HG02623 (cell line): ENCODE measurements around the gene FAM20C.
"Not testable (repeated sequence)": the region's sequence is repeated elsewhere in the genome, so short reads cannot be mapped to it uniquely, and the experiment has no call there.

Experiments used
- ATAC-seq: cut with Tn5 transposase; IDR thresholded peaks from one replicate; pipeline ENCODE4 v1.9.1; 2021; ENCODE audit warnings: moderate library complexity; ENCODE audit not compliant: unreplicated experiment

FAM20C gene

GRCh38 chr7:190196-190595 is 2.2 kb upstream of the FAM20C start:
- no peak for ATAC-seq

GRCh38 chr7:191105-191980 is 1.0 kb upstream of the FAM20C start:
- no peak for ATAC-seq

- no peak for ATAC-seq
Measured at GRCh38 chr7:192701-193480, 520 bp downstream of the FAM20C start.

- no peak for ATAC-seq
Measured at GRCh38 chr7:193481-194251, 1.3 kb downstream of the FAM20C start.

GRCh38 chr7:194252-195009 is 2.1 kb downstream of the FAM20C start:
- no peak for ATAC-seq

- ATAC-seq = no peak
Measured at GRCh38 chr7:195010-195829, 2.8 kb downstream of the FAM20C start.

- ATAC-seq = no peak
Measured at GRCh38 chr7:195830-196128, 3.4 kb downstream of the FAM20C start.

- no peak for ATAC-seq
Measured at GRCh38 chr7:196283-196682, 3.9 kb downstream of the FAM20C start.

- no peak for ATAC-seq
Measured at GRCh38 chr7:196778-197321, 4.5 kb downstream of the FAM20C start.

- ATAC-seq = no peak
Measured at GRCh38 chr7:197413-198335, 5.3 kb downstream of the FAM20C start.

GRCh38 chr7:199483-200249 is 7.3 kb downstream of the FAM20C start:
- no peak for ATAC-seq

GRCh38 chr7:200290-200689 is 7.9 kb downstream of the FAM20C start:
- no peak for ATAC-seq

- ATAC-seq = no peak
Measured at GRCh38 chr7:200704-201103, 8.3 kb downstream of the FAM20C start.

GRCh38 chr7:204326-204725 is 12.0 kb downstream of the FAM20C start:
- ATAC-seq = no peak

GRCh38 chr7:205115-206010 is 13.0 kb downstream of the FAM20C start:
- ATAC-seq = no peak

- ATAC-seq = not testable (repeated sequence)
Measured at GRCh38 chr7:206351-206750, 14.0 kb downstream of the FAM20C start.
